Measurements from ENCODE around the gene VOPP1.

VOPP1 gene

DNA sequence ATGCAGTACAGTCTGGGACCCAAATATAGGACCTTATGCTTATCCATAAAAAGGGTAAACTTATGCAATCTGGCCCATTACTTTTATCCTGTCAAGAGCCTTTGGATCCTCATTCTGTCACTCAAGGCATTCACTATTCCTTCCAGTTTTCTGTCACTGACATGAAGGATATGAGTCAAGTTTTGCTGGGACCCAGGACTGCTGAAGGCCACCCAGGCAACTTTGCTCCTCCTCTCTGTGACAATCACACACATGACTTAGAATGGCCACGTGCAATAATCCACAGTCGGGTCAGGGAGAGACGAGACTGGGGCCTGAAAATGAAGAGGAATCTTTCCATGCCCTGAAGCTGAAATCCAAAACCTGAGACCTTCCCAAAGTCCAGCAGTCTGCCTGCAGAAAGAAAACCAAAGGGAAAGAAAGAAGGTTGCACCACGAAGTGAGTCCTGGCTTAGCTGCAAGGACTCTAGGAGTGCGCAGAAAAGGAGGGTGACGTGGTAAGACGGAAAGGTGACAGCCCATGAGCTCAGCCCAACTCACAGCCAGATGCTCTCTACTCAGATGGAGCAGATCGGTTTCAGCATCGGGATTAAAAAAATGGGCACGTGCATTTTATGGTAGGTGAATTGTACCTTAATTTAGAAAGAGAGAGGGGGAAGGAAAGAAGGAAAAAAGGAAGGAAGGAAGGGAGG, 67.2 kb downstream of the VOPP1 start:
- no peak for DNase-seq

DNA sequence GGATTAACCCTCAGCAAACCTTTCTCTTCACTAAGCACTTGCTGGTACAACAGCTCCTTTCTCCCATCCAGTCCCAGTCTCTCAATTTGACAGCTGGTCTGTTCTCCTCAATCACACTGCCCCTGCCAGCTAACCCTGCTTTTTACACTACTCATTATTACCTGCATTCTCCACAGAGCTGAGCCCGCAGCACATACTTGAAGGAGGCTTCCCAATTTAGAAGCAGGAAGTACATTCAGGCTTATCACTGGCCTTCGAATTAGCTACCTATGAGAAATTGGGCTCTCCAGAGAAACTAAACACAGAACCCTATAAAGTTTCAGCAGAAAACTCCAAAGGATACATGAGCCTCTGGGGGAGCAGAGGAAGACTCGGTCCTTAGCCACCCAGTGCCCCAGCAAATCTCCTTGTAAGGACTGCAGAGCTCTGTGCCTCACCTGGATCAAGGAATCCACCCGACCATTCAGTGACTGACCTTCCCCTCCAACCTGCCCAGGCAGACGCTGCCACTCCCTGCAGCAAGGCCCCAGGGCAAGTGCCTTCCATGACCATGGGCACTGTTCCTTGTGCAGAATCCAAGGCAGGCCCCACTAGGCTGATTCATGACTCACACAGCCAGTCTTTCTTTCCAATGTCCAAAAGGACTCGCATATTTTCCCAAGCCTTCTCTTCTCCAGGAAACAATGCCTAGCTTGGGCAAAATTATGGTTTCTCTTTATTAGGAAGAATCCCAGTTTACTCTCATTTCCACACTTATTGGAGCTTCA, 68.0 kb downstream of the VOPP1 start:
- no peak for DNase-seq

DNA sequence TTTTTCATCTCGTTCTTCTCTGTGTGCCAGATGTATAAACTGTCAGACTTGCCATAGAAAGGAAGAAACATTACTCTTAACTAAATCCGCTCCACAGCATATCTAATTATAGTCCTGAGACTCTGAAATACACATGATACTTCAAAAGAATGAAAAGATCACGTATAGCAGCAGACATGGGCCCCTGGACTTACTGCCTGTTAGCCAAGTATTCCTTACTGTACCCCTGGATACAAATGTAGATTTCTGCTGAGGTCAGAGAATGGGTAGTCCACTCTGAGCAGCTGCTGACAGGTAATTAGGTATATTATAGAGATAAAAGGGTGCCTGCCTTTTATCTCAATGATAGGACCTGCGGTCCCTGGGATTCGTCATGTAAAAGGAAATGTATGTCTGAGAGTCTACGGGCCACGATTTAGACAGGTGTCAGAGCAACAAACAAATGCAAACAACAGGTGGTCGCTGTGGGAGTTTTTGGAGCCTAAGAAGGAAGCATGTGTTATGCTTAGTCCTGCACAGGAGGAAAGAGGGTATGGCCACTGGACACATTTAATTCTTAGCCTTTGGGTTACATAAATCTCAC, 69.4 kb downstream of the VOPP1 start:
- no peak for DNase-seq

DNA sequence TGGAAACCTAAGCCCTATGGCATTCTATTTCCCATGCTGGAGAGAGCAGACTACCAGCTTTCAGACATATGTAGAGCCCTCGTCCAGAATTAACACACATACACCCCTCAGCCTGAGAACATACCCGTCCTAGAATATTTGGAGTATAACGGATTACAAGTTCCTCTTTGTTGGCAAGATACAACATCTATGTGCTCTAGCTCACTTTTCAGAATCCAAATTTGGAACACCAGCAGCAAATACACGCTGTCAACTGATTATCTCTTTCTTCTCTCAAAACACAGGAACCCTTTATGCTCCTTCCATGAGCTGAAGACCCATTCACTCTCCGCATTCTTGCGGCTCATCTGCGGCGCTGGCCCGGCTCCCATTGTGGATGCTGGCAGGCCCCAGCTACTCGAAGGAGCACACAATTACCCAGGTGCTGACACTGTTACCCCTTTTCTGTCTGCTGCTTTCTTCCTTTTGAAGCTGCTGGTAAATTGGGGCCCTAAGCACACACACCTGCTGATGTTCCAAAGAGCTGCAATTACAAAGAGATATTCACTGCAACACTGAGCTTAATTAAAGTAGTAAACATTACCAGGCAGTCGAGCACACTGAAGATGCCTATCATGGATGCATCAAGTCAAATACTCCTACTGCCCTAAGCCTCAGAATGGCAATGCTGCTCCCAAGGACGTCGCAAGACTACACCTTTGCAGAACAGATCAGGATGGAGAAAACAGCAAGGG, 70.0 kb downstream of the VOPP1 start:
- DNase-seq, result no peak

DNA sequence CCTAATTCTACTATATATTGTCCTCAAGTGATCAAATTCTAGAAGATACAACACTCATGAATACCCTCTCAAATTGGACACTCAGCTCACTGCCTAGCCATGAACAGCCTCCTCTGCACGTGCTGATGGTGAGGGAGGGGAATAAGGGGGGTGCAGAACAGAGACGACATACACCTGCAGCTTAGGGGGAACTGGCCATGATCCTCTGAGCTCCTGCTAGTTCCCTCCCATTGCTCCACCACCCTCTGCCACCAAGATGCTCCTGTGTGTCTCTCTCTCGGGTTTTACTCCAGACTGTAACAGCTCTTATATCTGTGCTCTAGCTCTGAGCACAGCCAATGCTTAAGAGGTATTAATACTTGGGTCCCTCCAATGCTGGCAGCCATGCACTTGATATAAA, 70.7 kb downstream of the VOPP1 start:
- no peak for DNase-seq

DNA sequence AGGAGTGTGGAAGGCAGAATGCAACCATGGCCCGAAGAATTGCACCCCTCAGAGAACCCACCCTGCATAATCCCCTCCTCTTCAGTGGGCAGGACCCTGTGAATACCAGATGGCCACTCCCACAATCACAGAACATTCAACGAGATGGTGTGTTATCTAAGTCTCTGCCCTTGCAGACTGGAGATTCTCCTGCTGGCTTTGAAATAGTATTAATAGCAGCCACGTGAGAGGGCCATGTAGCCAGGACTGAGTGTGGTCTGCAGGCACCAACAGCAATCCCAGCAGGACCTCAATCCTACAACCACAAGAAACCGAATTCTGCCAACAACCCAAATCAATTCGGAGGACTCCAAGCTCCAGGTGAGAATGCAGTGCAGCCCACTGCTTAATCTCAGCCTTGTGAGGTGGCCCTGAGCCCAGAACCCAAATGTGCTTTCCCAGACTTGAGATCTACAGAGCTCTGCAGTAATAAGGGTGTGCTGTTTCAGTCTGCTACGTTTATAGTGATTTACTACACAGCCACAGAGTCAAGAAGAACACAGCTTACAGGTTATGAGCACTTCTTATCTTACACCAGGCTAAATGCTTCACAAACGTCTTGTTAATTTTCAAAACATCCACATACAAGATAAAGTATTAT, 72.1 kb downstream of the VOPP1 start:
- no peak for DNase-seq

DNA sequence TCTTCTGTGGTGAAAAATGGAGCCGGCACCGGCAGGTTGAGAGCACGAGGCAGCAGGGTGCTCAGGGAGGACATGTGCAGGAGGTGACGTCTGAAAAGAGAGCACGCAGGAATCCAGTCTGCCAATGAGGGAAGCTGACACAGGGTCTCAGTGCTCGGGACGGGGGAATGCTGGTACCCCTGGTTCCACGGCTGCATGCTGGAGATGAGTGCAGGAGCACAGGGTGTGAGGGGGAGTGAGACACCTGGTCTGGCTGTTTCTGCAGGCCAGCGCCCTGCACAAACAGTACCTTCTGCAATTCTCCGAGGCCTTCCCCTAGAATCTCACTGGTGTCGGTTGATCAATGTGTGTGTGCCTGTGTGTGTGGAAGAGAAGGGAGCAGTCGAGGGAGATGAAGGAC, 72.7 kb downstream of the VOPP1 start:
- DNase-seq, result no peak

DNA sequence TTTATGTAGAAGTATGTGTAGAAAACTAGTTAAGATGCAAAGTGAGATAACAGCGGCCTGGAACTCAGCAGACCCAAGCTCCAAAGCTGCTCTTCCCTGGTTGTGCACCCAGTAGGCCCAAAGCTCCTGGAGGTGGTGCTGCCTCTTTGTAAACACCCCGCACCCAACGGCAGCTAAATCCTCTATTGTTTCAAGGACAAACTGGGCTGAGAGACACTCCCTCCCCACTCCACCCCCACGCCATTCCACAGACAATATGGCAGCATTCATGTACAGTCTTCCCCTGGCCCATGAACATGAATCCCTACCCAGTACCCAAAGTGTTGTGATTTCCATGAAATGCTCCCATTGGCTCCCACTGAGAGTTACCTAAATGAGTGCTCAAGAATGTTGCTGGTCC, 73.5 kb downstream of the VOPP1 start:
- no peak for DNase-seq

DNA sequence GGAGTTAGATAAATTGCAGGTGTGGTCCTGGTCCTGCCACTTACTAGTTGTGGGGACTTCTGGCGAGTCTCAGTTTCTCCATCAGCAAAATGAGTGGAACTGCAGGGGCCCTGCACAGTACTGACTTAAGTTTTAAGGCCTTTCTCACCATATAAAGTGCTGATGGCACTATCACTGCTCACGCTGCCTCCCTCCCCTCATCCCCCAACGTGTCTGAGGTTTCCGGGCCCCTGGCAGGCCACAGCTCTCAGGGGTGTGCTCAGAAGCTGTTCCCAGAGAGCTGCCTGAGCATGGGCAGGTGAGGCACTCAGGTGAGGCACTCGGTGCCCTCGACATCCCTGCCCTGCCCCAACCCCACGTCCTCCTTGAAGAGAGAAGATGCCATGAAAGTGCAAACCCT, 74.2 kb downstream of the VOPP1 start:
- no peak for DNase-seq

DNA sequence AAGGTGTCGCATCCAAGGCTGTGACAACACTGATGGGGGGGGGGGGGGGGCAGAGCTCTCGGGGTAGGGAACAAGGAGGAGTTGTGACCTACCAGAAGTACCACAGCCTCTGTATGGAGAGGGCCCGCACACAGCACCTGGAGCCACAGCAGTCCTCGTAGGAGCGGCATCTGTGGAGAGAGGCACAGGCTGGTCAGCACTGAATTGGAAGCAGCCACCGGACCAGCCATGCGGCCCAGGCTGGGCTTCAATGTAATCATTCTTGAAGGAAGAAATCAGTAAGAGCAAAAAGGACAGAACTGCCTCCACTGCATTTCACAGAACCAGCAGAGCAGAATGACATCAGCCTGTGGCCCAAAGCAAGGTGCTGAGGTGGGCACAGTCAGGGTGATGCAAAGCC, 74.8 kb downstream of the VOPP1 start:
- DNase-seq, result no peak

DNA sequence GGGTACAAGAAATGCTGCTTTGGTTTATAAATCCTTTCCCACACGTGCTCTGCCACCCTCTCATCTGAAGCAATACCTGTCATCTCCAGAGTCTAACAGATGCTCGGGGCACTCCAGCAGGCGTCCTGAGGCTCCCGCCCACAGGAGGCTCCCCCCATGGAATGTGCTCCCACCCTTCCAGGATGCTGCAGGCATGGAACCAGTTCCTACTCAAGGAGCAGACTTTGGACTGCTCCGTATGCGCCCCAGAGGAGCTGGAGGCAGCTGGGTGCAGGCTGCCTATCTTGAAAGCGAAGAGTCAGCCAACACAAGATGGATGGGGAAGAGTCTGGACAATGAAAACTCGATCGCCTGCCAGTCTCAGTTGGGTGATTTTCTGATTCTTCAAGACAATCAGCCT, 75.4 kb downstream of the VOPP1 start:
- no peak for DNase-seq

DNA sequence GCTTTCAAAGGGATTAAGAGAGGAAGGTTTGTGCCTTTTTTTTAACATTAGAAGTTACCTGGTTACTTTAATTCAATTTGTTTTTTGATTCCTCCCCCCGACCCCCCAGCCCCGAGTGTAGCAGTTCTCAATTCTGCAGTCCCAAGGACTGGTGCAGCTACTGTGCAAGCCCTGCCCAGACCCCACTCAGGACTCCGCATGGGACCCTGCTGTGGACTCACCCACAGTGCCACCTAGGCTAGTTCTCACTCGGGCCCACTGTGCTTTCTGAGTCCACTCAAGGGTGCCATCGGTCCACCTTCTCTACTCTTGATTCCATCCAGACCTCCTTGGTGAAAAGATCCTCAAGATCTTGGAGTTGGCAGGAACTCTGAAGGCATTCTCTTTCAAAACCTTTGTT, 77.4 kb downstream of the VOPP1 start:
- no peak for DNase-seq

DNA sequence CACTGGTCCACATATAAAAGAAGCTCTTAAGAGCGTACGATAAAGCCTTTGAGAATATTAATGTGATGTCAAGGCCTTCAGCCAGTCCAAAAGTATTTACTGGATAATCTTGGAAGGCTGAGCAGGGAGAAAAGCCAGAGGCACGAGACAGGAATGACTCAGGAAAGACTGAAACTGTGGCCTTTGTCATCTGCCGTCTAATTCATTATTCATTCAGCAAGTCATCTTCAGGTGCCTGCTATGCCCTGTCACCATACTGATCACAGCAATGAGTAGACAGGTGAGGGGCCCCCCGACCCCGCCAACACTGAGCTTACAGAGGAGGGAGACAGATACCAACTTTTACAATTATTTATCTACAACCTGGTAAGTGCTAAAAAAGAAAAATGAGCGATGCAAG, 78.9 kb downstream of the VOPP1 start:
- DNase-seq, result no peak

DNA sequence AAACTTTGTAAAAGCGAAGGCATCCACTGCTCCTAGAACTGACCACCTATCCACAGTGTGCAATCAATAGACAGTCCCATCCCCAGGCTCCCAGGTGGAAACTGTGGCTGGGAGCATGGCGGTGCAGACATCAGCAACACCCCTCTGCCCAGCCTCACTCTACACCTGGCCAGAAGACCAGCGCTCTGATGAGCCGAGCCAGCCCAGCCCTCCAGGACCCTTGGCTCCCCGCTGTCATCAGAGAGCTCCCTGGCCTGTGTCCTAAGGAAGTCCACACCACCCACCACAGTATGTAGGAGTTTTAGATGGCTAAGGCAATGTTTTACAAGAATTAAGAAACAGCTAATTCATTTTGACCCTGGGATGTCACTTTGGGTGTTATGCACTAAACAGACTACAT, 81.0 kb downstream of the VOPP1 start:
- no peak for DNase-seq

DNA sequence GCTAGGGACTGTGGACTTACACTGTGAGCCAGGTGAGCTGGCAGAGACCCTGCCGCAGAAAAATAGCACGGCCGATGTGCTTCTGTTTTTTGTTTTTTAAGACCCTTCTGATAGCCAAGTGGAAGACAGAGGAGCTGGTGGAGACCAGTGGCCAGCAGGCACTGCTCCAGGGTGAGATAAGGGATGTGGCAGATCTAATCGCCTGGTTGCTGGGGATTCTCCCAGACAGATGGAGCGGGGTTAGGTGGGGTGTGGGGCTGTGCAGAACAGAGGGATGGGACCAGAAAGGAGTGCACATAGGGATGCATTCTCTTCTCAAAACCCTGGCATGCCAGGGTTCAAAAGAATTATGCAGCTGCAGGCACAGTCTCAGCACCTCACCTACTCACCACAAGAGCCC, 82.2 kb downstream of the VOPP1 start:
- DNase-seq, result no peak

DNA sequence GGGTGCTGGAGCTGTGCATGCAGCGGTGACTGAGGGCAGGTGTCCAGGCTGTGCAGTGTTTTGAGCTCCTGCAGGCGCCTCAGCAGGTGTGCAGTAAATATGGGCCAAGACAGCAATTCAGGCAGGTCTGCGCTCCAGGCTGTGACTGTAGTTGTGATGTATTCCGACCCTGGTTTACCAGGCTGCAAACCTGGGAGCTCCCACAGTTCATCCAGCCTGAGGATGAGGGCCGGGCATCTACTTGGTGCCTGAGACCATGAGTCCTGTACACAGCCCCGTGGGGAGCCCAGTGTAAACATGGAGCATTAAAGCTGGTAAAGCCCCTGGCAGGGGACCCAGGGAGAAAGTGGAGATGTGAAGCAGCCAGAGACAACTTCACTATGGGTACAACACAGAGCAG, 82.8 kb downstream of the VOPP1 start:
- DNase-seq, result no peak

DNA sequence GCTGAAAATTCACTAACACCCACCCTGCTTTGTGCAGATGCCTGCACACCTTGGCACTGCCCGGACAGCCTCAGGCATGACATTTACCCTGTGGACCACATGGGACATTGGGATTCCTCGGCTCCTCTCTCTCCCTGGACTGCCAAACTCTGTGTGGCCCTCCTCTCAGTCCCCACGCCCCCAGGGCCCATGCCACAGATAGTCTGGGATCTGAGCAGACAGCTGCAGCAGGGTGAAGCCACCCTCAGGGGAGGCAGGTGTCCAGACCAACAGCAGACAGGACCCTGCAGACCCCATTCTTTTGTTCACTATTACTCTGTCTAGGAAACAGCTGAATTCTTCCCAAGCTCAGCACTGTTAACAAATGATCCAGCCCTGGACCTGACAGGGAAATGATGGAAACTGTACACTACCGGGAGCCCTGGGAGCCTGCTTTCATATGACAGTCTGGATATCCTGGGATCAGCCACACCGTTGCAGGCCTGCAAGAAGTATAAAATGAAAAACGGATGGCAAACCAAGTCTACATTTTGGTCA, 83.4 kb downstream of the VOPP1 start:
- DNase-seq, result no peak

DNA sequence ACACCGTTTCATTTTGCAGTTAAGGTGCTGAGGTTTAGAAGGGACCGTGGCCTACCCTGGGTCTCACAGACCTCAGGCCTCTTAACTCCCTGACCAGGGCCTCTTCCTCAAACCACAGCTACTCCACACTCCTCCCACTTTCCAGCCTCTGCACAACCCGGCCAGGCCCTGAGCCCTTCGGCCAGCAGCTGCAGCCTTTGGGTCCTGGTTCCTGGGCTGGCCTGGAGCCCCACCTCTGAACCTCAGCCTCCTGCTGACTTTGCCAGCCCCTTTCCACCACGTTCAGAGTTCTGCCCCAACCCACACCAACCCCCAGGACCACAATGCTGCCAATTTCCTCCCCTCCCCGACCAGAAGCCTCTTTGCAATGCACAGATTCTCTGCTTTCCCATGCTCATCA, 84.1 kb downstream of the VOPP1 start:
- DNase-seq, result no peak

DNA sequence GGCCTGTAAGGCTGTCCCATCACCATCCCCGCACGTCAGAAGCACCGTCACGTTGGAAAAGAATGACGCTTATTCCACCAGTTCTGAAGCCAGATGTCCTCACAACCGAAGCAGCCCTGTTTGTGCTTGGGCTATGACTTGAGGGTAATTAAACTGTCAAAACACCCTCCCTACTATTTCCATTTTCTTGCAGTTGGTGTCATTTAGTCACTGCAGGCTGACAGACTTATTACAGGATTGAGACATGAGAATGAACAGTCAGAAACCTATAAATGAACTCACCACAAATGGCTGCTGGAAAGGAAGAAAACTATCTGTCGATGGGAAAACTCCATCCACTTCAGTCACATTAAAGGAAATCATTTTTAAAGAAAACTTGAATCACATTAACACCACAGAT, 85.3 kb downstream of the VOPP1 start:
- no peak for DNase-seq

DNA sequence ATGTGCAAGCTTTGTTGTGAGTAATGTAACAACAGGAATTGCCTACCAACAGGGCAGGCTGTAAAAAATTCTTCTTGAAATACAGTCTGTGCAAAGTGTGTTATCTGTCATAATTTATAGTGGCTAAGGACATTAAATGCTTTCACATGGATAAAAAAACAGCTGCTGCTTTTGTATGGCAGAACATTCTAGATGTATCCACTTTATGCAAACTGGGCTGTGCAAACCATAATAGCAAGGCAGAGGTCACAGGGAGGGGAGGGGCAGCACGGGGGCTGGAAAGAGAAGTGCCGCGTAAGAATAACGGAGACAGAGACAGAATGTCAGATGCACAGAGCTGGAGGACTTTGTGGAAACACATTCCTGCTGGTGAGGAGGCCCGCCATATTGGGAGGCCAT, 86.1 kb downstream of the VOPP1 start:
- no peak for DNase-seq

DNA sequence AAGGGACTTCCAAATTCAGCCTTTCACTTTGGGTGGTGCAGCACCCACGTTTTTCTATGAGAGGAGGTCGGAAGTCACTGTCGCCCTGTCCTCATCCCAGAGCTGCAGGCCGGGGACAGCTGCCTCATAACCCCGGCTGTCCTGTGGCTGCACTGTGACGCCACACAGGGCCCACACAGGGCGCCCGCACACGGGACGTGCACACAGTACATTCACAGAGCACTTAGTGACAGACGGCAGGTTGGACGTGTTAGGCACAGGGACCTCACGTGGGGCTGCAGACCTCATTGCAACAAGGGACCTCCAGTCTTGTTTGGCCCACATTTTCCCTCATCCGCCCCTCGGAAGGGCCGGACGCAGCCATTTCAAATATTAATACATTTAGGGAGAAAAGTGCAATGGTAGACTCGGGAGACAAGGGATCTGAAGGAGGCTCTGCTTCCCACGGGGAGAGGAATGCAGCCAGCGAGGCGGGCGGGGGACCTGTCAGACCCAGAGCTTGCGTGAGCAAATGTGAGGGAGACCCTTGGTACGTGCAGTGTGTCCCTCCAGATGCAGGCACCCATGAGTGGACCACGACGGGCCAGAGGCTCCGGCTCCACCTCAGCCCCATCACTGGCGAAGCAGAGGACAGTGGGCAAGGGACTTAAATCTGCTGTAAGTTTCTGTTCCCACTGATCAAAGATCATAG, 86.7 kb downstream of the VOPP1 start:
- no peak for DNase-seq

DNA sequence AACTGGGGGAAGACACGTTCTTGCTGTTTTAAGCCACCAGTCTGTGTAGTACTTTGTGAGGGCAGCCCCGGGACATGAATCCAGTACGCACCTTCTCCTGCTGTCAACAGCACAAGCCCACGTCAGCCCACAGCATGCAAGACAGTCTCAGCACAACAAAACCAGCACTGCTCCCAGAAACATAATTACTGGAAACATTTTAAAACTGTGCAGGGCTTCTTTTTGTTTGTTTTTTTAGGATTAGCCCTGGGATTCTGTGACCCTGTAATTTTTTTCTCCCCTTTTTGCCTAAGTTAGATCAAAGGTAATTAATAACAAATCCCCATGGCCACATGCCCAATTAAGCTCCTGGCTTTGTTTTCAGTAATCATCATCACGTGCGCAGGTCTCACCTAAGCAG, 87.5 kb downstream of the VOPP1 start:
- DNase-seq, result no peak

All from activated naive CD4-positive, alpha-beta T cell (primary cell).